ENCODE data around the gene TEX11. TPM values are rescaled to one million over a fixed set of nuclear protein-coding genes. Genes with fewer than 3 reads are reported as not detected.

TEX11 gene
- total RNA-seq, 1 experiment from 2014 or later: not detected

Other genes with a start within 250 kb of the TEX11 start
- gene SLC7A3, start 22.4 kb upstream of the TEX11 start, total RNA-seq (2014; rRNA removed; shearing (Covaris generic)): not detected in 2 replicates
- gene SNX12, start 159.6 kb upstream of the TEX11 start, total RNA-seq (2014; rRNA removed; shearing (Covaris generic)): 86.3 and 127 TPM in 2 replicates
- 3.4 and 3.7 TPM in 2 replicates for gene FOXO4, start 187.1 kb upstream of the TEX11 start, total RNA-seq (2014; rRNA removed; shearing (Covaris generic))
- gene CXorf65, start 198.0 kb upstream of the TEX11 start, total RNA-seq (2014; rRNA removed; shearing (Covaris generic)): not detected in 2 replicates
- gene IL2RG, start 202.9 kb upstream of the TEX11 start, total RNA-seq (2014; rRNA removed; shearing (Covaris generic)): not detected in 2 replicates
- 10.8 and 17.7 TPM in 2 replicates for gene MED12, start 209.9 kb upstream of the TEX11 start, total RNA-seq (2014; rRNA removed; shearing (Covaris generic))
- 0.31 TPM in 1 of 2 replicates, not detected in the other for gene NLGN3, start 236.1 kb upstream of the TEX11 start, total RNA-seq (2014; rRNA removed; shearing (Covaris generic))